Naive thymus-derived CD4-positive, alpha-beta T cell (primary cell): ENCODE measurements around the gene COPS7A. TPM values are rescaled to one million over a fixed set of nuclear protein-coding genes. Genes with fewer than 3 reads are reported as not detected.
A peak's percentile ranks its signal among the peaks of the same experiment; 100 is the strongest.

Experiments used
- ATAC-seq: fragments of 150-1000 bp; cut with Tn5 transposase; 2 replicates; pipeline ENCODE4 v1.10.0; 2021; ENCODE audit warnings: mild to moderate bottlenecking, moderate library complexity
- CTCF ChIA-PET: fragments of 350-600 bp; sonication (Branson Sonifier 250); formaldehyde crosslinking; loops from one replicate; lab custom pipeline; 2021; ENCODE audit warnings: antibody characterized with exemption; lab: Charles Lee
- POLR2A ChIA-PET: fragments of 350-600 bp; sonication (Branson Sonifier 250); formaldehyde crosslinking; loops from one replicate; lab custom pipeline; 2021; ENCODE audit warnings: antibody characterized with exemption, inconsistent platforms; lab: Charles Lee
- DNase-seq, 9 donors: peaks; one replicate each; pipeline versions ENCODE4 v3.0.0 to v3.0.0-alpha.2; 2020 to 2022; ENCODE audit warnings: mixed read lengths in 1 of 9
- H3K27ac ChIP-seq: one replicate; pipeline ENCODE4 v1.7.0; 2013; ENCODE audit warnings: mild to moderate bottlenecking, low read depth, low read length, moderate library complexity
- H3K27me3 ChIP-seq, 2 donors: one replicate each; pipeline ENCODE4 v1.7.0; 2013; ENCODE audit warnings: low read length in 2 of 2, mild to moderate bottlenecking in 2 of 2, moderate library complexity in 2 of 2; ENCODE audit not compliant: control insufficient read depth in 2 of 2, insufficient read depth in 2 of 2
- H3K36me3 ChIP-seq, 3 experiments: 1 replicate in 2 of 3; 2 replicates in 1 of 3; pipeline ENCODE4 v1.7.0; 2013; ENCODE audit warnings: low read length in 3 of 3, mild to moderate bottlenecking in 3 of 3, moderate library complexity in 1 of 3; ENCODE audit not compliant: insufficient read depth in 3 of 3, control insufficient read depth in 2 of 3
- H3K4me1 ChIP-seq, 2 donors: one replicate each; pipeline ENCODE4 v1.7.0; 2013; ENCODE audit warnings: low read length in 2 of 2, mild to moderate bottlenecking in 2 of 2, moderate library complexity in 1 of 2; ENCODE audit not compliant: control insufficient read depth in 2 of 2, insufficient read depth in 2 of 2
- H3K4me3 ChIP-seq: 2 replicates; pipeline ENCODE4 v1.7.0; 2013; ENCODE audit warnings: mild to moderate bottlenecking, low read length
- H3K9me3 ChIP-seq, 3 experiments: 1 replicate in 2 of 3; 2 replicates in 1 of 3; pipeline ENCODE4 v1.7.0; 2013; ENCODE audit warnings: low read length in 3 of 3; ENCODE audit not compliant: control insufficient read depth in 2 of 3
- H3K27ac Mint-ChIP-seq, 9 donors: one replicate each; pipeline ENCODE4 v1.8.0; 2020 to 2022; ENCODE audit warnings: mixed read lengths in 9 of 9, mild to moderate bottlenecking in 8 of 9, moderate library complexity in 5 of 9, inconsistent platforms in 2 of 9
- H3K27me3 Mint-ChIP-seq, 5 donors: one replicate each; pipeline ENCODE4 v1.8.0; 2021 to 2022; ENCODE audit warnings: mixed read lengths in 5 of 5, mild to moderate bottlenecking in 1 of 5
- H3K36me3 Mint-ChIP-seq, 5 donors: one replicate each; pipeline ENCODE4 v1.8.0; 2020 to 2022; ENCODE audit warnings: mixed read lengths in 5 of 5, mild to moderate bottlenecking in 3 of 5, inconsistent platforms in 1 of 5
- H3K4me1 Mint-ChIP-seq, 7 donors: one replicate each; pipeline ENCODE4 v1.8.0; 2020 to 2022; ENCODE audit warnings: mixed read lengths in 7 of 7, mild to moderate bottlenecking in 3 of 7, inconsistent platforms in 1 of 7
- H3K4me3 Mint-ChIP-seq, 10 donors: one replicate each; pipeline ENCODE4 v1.8.0; 2020 to 2022; ENCODE audit warnings: mild to moderate bottlenecking in 10 of 10, mixed read lengths in 10 of 10, moderate library complexity in 6 of 10, inconsistent platforms in 2 of 10
- H3K9me3 Mint-ChIP-seq, 11 donors: one replicate each; pipeline ENCODE4 v1.8.0; 2020 to 2022; ENCODE audit warnings: mixed read lengths in 11 of 11, mild to moderate bottlenecking in 4 of 11, inconsistent platforms in 1 of 11, moderate library complexity in 1 of 11
- intact Hi-C, 2 donors: fragments of 100-400 bp; cut with micrococcal nuclease; formaldehyde crosslinking; loops; one replicate each; pipeline ENCODE4 v1.15.1; 2023
- polyA plus RNA-seq, 2 donors: library from polyadenylated mRNA; unstranded; fragments of 300-500 nt; fragmentation: Illumina TruSeq; gene quantifications; one replicate each; pipeline ENCODE4 v1.2.3, GENCODE V29; 2021
- total RNA-seq, 6 experiments: library from RNA in 5 of 6; stranded (reverse) in 5 of 6; gene quantifications; 1 replicate in 5 of 6; 2 replicates in 1 of 6; pipeline ENCODE4 v1.2.3 and lab custom pipeline; 2021 to 2026

Gene COPS7A
- total and polyA plus RNA-seq, 7 experiments from 2014 or later, result 21.9 to 48.0 (median 36.0) TPM

GRCh38 chr12:6688999-6689882, 34.6 kb upstream of the COPS7A start, which contains the start of gene ZNF384:
Gene ZNF384 (minus strand): TSS chr12:6689375. CDS start chr12:6679520, 9,855 bp downstream.
- peaks cover 0 to 27% (median 8%) of the 10 kb centered on the region in 5 donors for H3K36me3 Mint-ChIP-seq
- peak within 1 kb of the TSS; percentile 85 to 100 (median 96) for H3K4me3 Mint-ChIP-seq
- H3K9me3 Mint-ChIP-seq, result no peaks in the 10 kb centered on the region
- Histone ChIP-seq H3K4me3 (peak within 1 kb of the TSS; percentile 84), H3K9me3 (no peaks in the 10 kb centered on the region), H3K27me3 (no peaks in the 10 kb centered on the region), H3K27ac (peak within 1 kb of the TSS; percentile 91), H3K36me3 (peaks cover 0 to 12% (median 0%) of the 10 kb centered on the region in 3 experiments), H3K4me1 (peaks cover 17 to 19% of the 10 kb centered on the region in 2 donors)
- CTCF ChIA-PET, result interaction anchor here (0.5 to 2.2 kb wide), 14 partner anchors 21 to 401 kb away, joined by 3 to 15 read pairs (median 4); partner anchors contain the start of genes COPS7A and LPAR5
- no peaks in the 10 kb centered on the region for H3K27me3 Mint-ChIP-seq
- DNase-seq, result peak; percentile 83 to 98 (median 96)
- H3K27ac Mint-ChIP-seq, result peak within 1 kb of the TSS; percentile 93 to 99 (median 98)
- peaks cover 37 to 69% (median 53%) of the 10 kb centered on the region in 7 donors for H3K4me1 Mint-ChIP-seq
- intact Hi-C loops, result loop anchor here (1.0 to 10.0 kb wide), 26 partner anchors 11 to 1396 kb away; partner anchors contain the start of genes COPS7A (in 2 of the 2), ING4 (in 2 of the 2), MLF2 (in 2 of the 2) and NOP2 (in 2 of the 2)
- POLR2A ChIA-PET, result interaction anchor here (0.5 to 3.6 kb wide), 51 partner anchors 9 to 280 kb away, joined by 3 to 67 read pairs (median 4); partner anchors contain the start of genes C12orf57, CDCA3, COPS7A and ENO2
- peak; percentile 91 for ATAC-seq

- H3K4me3 Mint-ChIP-seq, result peak overlapping the region in 1 of 10 donors; percentile 16
- ChIA-PET CTCF (interaction anchor here (0.6 to 0.7 kb wide), 2 partner anchors 63 to 72 kb away, joined by 3 to 7 read pairs; no protein-coding TSS in a partner anchor), POLR2A (interaction anchor here (0.6 to 3.6 kb wide), 5 partner anchors 8 to 160 kb away, joined by 3 to 67 read pairs (median 8); partner anchors contain the start of genes COPS7A, PIANP and USP5)
- H3K4me3 ChIP-seq, result no peak overlapping the region
- no peak for DNase-seq
- H3K36me3 Mint-ChIP-seq, result peaks cover 0 to 15% (median 3%) of the 10 kb centered on the region in 5 donors
- no peak for ATAC-seq
- peaks cover 17 to 19% of the 10 kb centered on the region in 2 donors for H3K4me1 ChIP-seq
- H3K27ac ChIP-seq, result no peak overlapping the region
- H3K9me3 ChIP-seq, result no peaks in the 10 kb centered on the region
- no peaks in the 10 kb centered on the region for H3K9me3 Mint-ChIP-seq
- peaks cover 0 to 7% (median 0%) of the 10 kb centered on the region in 3 experiments for H3K36me3 ChIP-seq
- H3K27ac Mint-ChIP-seq, result peak overlapping the region in 1 of 9 donors; percentile 58
- no peaks in the 10 kb centered on the region for H3K27me3 ChIP-seq
- H3K27me3 Mint-ChIP-seq, result peaks cover 0 to 3% (median 0%) of the 10 kb centered on the region in 5 donors
- intact Hi-C loops, result no loop called here
- peaks cover 26 to 49% (median 39%) of the 10 kb centered on the region in 7 donors for H3K4me1 Mint-ChIP-seq
These were observed 32.4 kb upstream of the COPS7A start for GRCh38 chr12:6691473-6691872.

- Histone ChIP-seq H3K4me1 (peaks cover 12 to 13% of the 10 kb centered on the region in 2 donors), H3K9me3 (no peaks in the 10 kb centered on the region), H3K27ac (no peak overlapping the region), H3K36me3 (peaks cover 0 to 7% (median 0%) of the 10 kb centered on the region in 3 experiments), H3K4me3 (no peak overlapping the region), H3K27me3 (no peaks in the 10 kb centered on the region)
- DNase-seq (no peak), ATAC-seq (no peak)
- Mint-ChIP-seq H3K27ac (peak overlapping the region in 4 of 9 donors; percentile 9 to 83 (median 34)), H3K27me3 (peaks cover 0 to 7% (median 0%) of the 10 kb centered on the region in 5 donors), H3K4me3 (peak overlapping the region in 1 of 10 donors; percentile 39), H3K4me1 (peaks cover 11 to 35% (median 25%) of the 10 kb centered on the region in 7 donors), H3K9me3 (no peaks in the 10 kb centered on the region), H3K36me3 (peaks cover 0 to 4% (median 0%) of the 10 kb centered on the region in 5 donors)
- POLR2A ChIA-PET, result interaction anchor here (0.8 to 1.6 kb wide), 2 partner anchors 31 to 113 kb away, joined by 3 to 8 read pairs; partner anchors contain the start of gene COPS7A
- CTCF ChIA-PET, result interaction anchor here (0.6 kb wide), 1 partner anchor 122 kb away, joined by 3 read pairs; no protein-coding TSS in a partner anchor
- intact Hi-C loops, result no loop called here
These were observed 31.0 kb upstream of the COPS7A start for GRCh38 chr12:6692888-6693287.

- DNase-seq (no peak), ATAC-seq (no peak)
- H3K27me3 Mint-ChIP-seq, result peaks cover 0 to 17% (median 0%) of the 10 kb centered on the region in 5 donors
- Histone ChIP-seq H3K36me3 (peaks cover 0 to 6% (median 0%) of the 10 kb centered on the region in 3 experiments), H3K4me1 (peaks cover 7 to 8% of the 10 kb centered on the region in 2 donors), H3K4me3 (no peak overlapping the region), H3K27me3 (no peaks in the 10 kb centered on the region), H3K27ac (no peak overlapping the region), H3K9me3 (no peaks in the 10 kb centered on the region)
- H3K4me1 Mint-ChIP-seq, result peaks cover 5 to 29% (median 20%) of the 10 kb centered on the region in 7 donors
- peak overlapping the region in 2 of 9 donors; percentile 44 to 59 for H3K27ac Mint-ChIP-seq
- no peaks in the 10 kb centered on the region for H3K9me3 Mint-ChIP-seq
- intact Hi-C loops, result no loop called here
- H3K4me3 Mint-ChIP-seq, result no peak overlapping the region
- peaks cover 0 to 4% (median 0%) of the 10 kb centered on the region in 5 donors for H3K36me3 Mint-ChIP-seq
- ChIA-PET POLR2A (no interaction called here), CTCF (no interaction called here)
These were observed 30.0 kb upstream of the COPS7A start for GRCh38 chr12:6693832-6694355.

- Mint-ChIP-seq H3K36me3 (peaks cover 0 to 4% (median 0%) of the 10 kb centered on the region in 5 donors), H3K27ac (peak overlapping the region in 1 of 9 donors; percentile 78), H3K4me1 (peaks cover 10 to 33% (median 22%) of the 10 kb centered on the region in 7 donors), H3K4me3 (no peak overlapping the region), H3K27me3 (peaks cover 0 to 25% (median 7%) of the 10 kb centered on the region in 5 donors), H3K9me3 (no peaks in the 10 kb centered on the region)
- intact Hi-C loops, result no loop called here
- H3K36me3 ChIP-seq, result peaks cover 0 to 4% (median 0%) of the 10 kb centered on the region in 3 experiments
- no peak overlapping the region for H3K27ac ChIP-seq
- H3K9me3 ChIP-seq, result no peaks in the 10 kb centered on the region
- CTCF ChIA-PET, result no interaction called here
- POLR2A ChIA-PET, result no interaction called here
- DNase-seq (no peak), ATAC-seq (no peak)
- H3K4me1 ChIP-seq, result peaks cover 7 to 8% of the 10 kb centered on the region in 2 donors
- no peak overlapping the region for H3K4me3 ChIP-seq
- H3K27me3 ChIP-seq, result no peaks in the 10 kb centered on the region
These were observed 29.1 kb upstream of the COPS7A start for GRCh38 chr12:6694701-6695100.
